BE2C (cell line): ENCODE data around the gene TPI1.
"Not testable (repeated sequence)": the region's sequence is repeated elsewhere in the genome, so short reads cannot be mapped to it uniquely, and the experiment has no call there.

ENCODE experiments used
- DNase-seq: peaks from one replicate; pipeline ENCODE4 v3.0.0-alpha.2; 2020
- H3K27me3 ChIP-seq: fragments of 250-450 bp; sonication (Bioruptor Pico); 2 replicates; pipeline ENCODE4 v1.5.1; 2020; ENCODE audit warnings: mild to moderate bottlenecking
- H3K36me3 ChIP-seq: fragments of 250-450 bp; sonication (Bioruptor Pico); 2 replicates; pipeline ENCODE4 v1.5.1; 2020; ENCODE audit warnings: mild to moderate bottlenecking
- H3K4me1 ChIP-seq: fragments of 250-450 bp; sonication (Bioruptor Pico); 2 replicates; pipeline ENCODE4 v1.5.1; 2020
- H3K4me3 ChIP-seq: 2 replicates; pipeline ENCODE4 v1.5.1; 2011; ENCODE audit warnings: low read depth, low read length
- H3K9me3 ChIP-seq: fragments of 250-450 bp; sonication (Bioruptor Pico); 2 replicates; pipeline ENCODE4 v1.5.1; 2020
- TF ChIP-seq, protein P1 (sequence below): IDR thresholded peaks from 2 replicates; pipeline ENCODE4 v1.5.1; 2012; ENCODE audit warnings: mild to moderate bottlenecking, low read depth, low read length

The TPI1 gene

DNA sequence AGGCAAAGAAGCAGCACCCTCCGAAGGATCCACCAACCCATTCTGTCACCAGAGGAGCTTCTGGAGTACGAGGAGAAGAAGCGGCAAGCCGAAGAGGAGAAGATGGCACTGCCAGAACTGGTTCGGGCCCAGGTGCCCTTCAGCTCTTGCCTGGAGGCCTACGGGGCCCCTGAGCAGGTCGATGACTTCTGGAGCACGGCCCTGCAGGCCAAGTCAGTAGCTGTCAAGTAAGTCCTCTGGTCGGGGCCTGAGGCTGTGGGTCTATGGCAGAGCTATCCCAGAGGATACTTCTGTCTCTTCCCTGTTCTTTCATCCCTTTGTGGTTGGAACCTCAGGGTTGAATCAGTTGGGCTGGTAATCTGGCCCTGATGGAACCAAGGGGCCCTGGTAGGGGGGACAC lies 5.9 kb upstream of the TPI1 start:
- peaks cover 84% of the 10 kb centered on the region for H3K36me3 ChIP-seq

DNA sequence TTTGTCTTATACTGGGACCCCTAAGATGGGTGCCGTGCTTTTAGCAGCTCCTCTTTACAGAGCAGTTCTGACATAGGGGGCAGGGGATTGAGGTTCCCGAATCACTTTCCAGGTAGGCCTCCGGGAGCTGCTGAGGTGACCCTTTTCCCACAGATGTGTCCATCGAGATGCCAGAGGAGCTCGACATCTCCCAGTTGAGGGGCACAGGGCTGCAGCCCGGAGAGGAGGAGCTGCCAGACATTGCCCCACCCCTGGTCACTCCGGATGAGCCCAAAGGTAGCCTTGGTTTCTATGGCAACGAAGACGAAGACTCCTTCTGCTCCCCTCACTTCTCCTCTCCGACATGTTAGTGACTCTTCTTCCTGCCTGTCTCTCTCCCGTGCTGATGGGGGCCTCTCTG lies 4.3 kb upstream of the TPI1 start:
- H3K36me3 ChIP-seq = peaks cover 69% of the 10 kb centered on the region
- TF ChIP-seq, protein P1, sequence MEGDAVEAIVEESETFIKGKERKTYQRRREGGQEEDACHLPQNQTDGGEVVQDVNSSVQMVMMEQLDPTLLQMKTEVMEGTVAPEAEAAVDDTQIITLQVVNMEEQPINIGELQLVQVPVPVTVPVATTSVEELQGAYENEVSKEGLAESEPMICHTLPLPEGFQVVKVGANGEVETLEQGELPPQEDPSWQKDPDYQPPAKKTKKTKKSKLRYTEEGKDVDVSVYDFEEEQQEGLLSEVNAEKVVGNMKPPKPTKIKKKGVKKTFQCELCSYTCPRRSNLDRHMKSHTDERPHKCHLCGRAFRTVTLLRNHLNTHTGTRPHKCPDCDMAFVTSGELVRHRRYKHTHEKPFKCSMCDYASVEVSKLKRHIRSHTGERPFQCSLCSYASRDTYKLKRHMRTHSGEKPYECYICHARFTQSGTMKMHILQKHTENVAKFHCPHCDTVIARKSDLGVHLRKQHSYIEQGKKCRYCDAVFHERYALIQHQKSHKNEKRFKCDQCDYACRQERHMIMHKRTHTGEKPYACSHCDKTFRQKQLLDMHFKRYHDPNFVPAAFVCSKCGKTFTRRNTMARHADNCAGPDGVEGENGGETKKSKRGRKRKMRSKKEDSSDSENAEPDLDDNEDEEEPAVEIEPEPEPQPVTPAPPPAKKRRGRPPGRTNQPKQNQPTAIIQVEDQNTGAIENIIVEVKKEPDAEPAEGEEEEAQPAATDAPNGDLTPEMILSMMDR = no peak
- H3K4me3 ChIP-seq = no peak overlapping the region
- no peak for DNase-seq
- no peaks in the 10 kb centered on the region for H3K27me3 ChIP-seq
- H3K9me3 ChIP-seq = no peaks in the 10 kb centered on the region
- H3K4me1 ChIP-seq = peaks cover 6% of the 10 kb centered on the region

More for the DNA sequence above, 5.9 kb upstream of the TPI1 start:
- no peak for DNase-seq
- H3K4me1 ChIP-seq = peaks cover under 1% of the 10 kb centered on the region
- TF ChIP-seq, protein P1 = no peak
- no peaks in the 10 kb centered on the region for H3K27me3 ChIP-seq
- no peaks in the 10 kb centered on the region for H3K9me3 ChIP-seq
- H3K4me3 ChIP-seq = no peak overlapping the region

DNA sequence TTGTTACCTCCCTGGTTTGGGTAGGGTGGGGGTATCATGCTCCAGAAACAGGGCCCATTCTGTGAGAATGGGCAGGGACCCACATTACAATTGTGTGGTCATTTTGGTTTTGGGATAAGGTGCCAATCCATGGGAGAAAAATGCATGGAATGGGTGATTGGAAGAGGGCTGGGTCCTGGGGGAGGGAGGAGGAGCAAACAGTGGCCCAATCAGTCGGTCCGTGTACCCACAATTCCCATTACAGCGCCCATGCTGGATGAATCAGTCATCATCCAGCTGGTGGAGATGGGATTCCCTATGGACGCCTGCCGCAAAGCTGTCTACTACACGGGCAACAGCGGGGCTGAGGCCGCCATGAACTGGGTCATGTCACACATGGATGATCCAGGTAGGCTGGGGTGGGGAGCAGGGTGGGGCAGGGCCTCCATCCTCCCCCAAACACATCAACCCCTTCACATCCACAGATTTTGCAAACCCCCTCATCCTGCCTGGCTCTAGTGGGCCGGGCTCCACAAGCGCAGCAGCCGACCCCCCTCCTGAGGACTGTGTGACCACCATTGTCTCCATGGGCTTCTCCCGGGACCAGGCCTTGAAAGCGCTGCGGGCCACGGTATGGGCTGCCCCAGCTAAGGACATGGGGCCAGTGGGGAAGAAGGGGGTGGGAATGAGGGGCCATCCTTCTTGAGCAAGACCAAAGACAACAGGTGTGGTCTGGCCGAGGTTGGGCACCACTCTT lies 3.6 kb upstream of the TPI1 start:
- H3K4me3 ChIP-seq = no peak overlapping the region
- peaks cover 62% of the 10 kb centered on the region for H3K36me3 ChIP-seq
- DNase-seq = no peak
- H3K4me1 ChIP-seq = peaks cover 6% of the 10 kb centered on the region
- no peaks in the 10 kb centered on the region for H3K27me3 ChIP-seq
- H3K9me3 ChIP-seq = no peaks in the 10 kb centered on the region
- TF ChIP-seq, protein P1 = no peak

DNA sequence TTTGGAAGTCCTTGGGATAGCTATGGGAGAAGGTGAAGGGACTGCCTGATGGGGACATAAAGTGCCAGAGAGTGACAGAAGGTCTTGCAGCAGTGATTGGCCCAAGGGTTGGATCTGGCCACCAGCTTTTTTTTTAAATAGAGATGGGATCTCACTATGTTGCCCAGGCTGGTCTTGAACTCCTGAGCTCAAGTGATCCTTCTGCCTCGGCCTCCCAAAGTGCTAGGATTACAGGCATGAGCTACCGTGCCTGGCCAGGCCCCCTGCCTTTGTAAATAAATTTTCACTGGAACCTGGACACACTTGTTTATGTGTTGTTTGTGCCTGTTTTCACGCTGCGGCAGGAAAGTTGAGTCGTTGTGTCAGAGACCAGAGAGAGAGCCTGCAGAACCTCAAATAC lies 2.0 kb upstream of the TPI1 start:
- Histone ChIP-seq H3K36me3 (peaks cover 62% of the 10 kb centered on the region), H3K4me1 (peaks cover 14% of the 10 kb centered on the region)
- DNase-seq, H3K27me3 ChIP-seq, H3K4me3 ChIP-seq, H3K9me3 ChIP-seq: not testable (repeated sequence)

DNA sequence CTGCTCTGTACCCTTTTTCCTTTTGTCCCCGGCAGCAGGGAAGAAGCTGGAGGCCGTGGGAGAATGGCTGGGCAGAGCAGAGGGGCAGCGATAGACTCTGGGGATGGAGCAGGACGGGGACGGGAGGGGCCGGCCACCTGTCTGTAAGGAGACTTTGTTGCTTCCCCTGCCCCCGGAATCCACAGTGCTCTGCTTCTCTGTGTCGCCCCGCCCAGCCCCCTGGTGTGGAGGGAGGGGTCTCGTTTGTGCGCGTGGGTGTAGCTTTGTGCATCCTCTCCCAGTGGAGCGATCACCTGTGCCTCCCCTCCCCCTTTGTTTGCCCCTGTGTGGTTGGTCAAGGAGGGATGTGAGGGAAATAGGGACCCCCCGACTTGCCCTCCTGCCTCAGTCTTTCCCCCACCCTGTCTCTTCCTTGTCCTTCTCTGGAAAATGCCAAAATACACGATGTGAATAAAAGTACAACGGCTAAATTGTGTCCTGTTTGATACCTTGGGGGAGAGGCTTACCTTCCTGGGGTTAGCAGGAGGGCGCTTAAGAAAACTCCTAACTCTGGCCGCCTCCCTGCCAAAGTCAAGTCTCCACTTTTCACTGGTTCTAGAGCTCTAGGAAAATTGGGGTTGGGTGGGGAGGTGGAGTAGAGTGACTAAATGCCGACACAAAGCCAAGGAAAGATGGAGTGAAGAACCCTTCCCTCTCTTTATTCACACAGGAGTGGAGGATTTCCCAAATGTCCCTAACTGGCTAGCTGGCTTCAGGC lies 990 bp upstream of the TPI1 start:
- Histone ChIP-seq H3K9me3 (no peaks in the 10 kb centered on the region), H3K4me3 (peak overlapping the region; percentile 99), H3K4me1 (peaks cover 14% of the 10 kb centered on the region), H3K36me3 (peaks cover 64% of the 10 kb centered on the region), H3K27me3 (no peaks in the 10 kb centered on the region)
- DNase-seq = no peak
- TF ChIP-seq, protein P1 = no peak

DNA sequence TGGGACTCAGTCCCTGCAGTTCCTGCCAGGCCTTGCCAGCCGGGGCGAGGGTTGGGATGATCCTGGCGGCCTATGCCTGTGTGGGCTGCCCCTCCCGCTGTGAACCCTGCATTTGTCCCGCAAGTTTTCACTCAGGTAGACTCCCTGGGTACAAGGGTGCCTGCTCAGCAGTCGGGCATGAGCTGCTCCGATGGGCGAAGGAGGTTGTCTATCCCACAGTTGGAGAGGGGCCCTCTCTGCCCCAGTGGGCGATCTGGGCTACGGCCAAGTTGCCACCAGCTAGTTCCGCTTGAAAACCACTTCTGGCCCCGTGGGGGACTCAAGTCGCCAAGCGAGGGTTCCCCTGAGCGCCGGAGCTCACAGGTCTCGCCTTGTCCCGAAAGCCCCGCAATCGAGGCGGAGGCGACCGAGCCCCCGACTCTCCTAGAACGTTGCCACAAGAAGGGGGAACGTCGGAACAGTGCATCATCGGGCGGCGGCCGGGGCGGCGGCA lies 365 bp upstream of the TPI1 start:
- no peak for DNase-seq
- peaks cover 14% of the 10 kb centered on the region for H3K4me1 ChIP-seq
- TF ChIP-seq, protein P1 = no peak

More for the DNA sequence above, 365 bp upstream of the TPI1 start:
- H3K9me3 ChIP-seq = no peaks in the 10 kb centered on the region
- peaks cover 65% of the 10 kb centered on the region for H3K36me3 ChIP-seq
- peak overlapping the region; percentile 99 for H3K4me3 ChIP-seq
- H3K27me3 ChIP-seq = no peaks in the 10 kb centered on the region
